GM12801 (cell line): ENCODE results near the gene FKBP9.

Experiments used
- TF ChIP-seq, protein P1 (sequence below): IDR thresholded peaks from one replicate; pipeline ENCODE4 v1.5.1; 2011; ENCODE audit warnings: control low read depth; ENCODE audit not compliant: insufficient read length; ENCODE audit errors: extremely low read depth

FKBP9 gene

DNA sequence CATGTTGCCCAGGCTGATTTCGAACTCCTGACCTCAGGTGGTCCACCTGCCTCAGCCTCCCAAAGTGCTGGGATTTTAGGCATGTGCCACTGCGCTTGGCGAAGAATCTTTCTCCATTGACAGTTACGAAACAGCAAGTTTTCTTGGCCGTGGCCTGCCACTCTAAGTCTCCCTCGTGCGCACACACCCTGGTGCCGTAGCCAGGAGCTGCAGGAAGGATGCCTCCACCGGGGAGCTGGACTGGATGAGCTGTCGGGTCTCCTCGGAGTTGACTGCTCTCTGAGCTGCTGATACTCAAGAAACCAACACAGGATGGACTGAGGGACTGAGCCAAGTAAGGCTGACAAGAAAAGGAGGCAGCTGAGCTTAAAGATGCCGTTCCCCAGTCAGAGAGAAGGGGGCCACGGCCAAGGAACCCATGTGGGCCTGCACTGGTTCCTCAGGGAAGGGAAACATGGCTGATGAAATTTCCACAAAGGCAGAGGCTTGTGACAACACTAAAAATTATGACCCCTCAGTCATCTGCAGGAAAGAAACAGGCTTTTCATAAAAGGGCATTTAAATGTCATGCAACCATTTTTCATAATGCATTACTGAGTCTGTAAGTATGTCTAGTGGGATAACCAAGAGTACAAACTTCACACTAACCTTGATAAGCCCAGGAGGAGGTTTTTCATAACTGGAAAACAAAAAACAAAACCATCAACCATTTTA lies 27.7 kb upstream of the FKBP9 start:
- TF ChIP-seq, protein P1, sequence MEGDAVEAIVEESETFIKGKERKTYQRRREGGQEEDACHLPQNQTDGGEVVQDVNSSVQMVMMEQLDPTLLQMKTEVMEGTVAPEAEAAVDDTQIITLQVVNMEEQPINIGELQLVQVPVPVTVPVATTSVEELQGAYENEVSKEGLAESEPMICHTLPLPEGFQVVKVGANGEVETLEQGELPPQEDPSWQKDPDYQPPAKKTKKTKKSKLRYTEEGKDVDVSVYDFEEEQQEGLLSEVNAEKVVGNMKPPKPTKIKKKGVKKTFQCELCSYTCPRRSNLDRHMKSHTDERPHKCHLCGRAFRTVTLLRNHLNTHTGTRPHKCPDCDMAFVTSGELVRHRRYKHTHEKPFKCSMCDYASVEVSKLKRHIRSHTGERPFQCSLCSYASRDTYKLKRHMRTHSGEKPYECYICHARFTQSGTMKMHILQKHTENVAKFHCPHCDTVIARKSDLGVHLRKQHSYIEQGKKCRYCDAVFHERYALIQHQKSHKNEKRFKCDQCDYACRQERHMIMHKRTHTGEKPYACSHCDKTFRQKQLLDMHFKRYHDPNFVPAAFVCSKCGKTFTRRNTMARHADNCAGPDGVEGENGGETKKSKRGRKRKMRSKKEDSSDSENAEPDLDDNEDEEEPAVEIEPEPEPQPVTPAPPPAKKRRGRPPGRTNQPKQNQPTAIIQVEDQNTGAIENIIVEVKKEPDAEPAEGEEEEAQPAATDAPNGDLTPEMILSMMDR = no peak

DNA sequence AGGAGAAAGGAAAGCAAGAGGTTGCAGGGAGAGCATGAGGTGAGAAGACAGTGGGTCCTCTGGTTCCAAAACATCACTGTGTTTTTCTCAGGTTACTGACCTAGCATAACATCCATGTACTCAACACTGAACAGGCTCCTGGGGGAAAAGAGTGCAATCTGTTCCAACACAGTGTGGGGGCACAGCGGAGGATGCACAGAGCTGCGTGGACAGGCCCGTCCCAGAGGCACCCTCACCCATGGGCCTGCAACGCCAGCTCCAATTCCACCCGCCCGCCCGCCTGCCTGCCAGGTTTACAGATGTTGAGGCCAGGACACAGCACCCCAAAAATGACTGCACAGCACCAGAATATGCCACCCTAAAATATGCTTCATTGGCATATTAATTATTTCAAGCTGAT lies 26.9 kb upstream of the FKBP9 start:
- TF ChIP-seq, protein P1 = no peak

DNA sequence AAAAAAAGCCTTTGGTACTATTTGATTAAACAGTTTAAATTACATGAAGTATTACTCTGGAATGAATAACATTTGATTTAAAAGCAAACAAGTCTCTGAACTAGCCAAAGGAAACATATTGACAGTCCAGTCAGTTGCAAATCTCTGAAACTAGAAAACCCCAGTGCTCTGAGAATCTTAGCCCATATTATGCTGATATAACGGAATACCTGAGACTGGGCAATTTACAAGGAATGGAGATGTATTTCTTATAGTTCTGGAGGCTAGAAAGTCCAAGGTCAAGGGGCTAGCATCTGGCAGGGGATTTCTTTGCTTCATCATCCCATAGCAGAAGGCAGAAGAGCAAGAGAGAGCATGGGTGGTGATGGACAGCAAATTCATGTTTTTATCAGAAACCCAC lies 21.7 kb upstream of the FKBP9 start:
- TF ChIP-seq, protein P1 = no peak

DNA sequence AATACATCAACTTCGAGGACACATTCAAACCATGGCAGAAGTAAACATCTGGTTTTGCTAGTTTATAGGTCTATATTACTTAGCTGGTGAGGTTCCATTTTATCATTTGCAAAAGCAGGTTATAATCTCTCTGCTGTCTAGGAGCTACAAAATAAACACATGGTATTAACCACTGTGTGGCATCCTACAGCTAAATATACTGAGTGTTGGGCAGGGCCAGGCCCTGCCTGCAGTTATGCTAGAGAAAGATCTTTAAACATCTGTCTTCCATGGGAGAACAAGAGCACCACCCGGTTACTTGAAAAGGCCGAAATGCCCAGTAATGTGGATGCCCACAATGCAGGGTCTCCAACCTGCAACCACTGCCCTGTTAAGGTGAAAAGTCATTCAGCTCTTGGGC lies 20.6 kb upstream of the FKBP9 start:
- TF ChIP-seq, protein P1 = no peak

DNA sequence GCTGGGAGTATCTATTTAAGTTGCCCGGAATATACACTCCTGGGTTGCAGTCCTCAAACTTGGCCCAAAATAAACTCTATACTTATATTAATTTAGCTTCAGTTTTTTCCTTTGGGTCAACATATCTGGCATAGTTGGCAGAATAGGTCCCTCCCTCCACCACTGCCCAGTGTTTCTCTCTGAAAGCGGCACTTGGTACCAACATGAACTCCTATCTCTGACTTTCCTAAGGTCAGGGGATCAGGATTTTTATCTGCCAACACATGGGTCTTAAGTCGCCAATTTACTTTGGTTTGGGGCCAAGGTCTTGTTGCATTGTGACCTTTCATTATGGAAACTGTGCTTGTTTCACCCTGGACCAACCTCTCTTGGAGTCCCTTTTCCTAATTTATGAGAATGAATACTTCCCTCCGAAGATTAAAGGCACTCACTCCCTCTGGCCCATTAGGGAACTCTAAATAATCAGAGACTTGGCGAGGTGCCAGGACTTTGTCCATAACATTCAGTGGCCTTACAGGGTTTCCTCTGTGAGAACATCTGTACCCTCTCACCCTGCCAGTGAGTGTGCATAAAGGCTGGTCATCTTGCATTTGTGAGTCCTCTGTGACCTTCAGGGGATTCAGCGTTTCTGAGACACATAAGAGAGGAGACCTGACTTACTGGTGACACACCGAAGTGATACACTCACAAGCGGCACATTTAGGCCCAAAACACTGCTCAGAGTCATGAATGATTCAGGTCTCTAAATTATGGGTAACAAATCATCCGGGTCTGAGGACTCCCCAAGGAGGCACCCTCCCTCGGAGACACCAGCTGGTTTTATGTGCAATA lies 19.7 kb upstream of the FKBP9 start:
- TF ChIP-seq, protein P1 = no peak

DNA sequence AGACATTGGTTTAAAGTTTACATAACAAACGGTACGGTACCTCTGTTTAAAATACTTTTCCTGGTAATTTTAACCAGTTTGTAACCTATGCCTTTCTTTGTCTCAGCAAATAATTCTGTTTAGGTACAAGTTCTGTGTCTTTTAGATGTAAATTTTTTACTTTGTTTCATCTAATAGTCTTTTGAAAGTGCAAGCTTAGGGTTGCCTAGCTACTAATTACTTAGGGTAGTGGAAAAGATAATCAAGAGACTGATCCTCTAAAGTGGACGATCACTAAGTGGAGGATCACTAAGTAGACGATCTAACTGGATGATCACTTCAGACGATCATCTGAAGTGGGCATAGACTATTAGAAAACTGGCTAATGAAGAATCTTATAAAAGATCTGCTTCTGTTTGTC lies 16.1 kb upstream of the FKBP9 start:
- TF ChIP-seq, protein P1 = no peak

DNA sequence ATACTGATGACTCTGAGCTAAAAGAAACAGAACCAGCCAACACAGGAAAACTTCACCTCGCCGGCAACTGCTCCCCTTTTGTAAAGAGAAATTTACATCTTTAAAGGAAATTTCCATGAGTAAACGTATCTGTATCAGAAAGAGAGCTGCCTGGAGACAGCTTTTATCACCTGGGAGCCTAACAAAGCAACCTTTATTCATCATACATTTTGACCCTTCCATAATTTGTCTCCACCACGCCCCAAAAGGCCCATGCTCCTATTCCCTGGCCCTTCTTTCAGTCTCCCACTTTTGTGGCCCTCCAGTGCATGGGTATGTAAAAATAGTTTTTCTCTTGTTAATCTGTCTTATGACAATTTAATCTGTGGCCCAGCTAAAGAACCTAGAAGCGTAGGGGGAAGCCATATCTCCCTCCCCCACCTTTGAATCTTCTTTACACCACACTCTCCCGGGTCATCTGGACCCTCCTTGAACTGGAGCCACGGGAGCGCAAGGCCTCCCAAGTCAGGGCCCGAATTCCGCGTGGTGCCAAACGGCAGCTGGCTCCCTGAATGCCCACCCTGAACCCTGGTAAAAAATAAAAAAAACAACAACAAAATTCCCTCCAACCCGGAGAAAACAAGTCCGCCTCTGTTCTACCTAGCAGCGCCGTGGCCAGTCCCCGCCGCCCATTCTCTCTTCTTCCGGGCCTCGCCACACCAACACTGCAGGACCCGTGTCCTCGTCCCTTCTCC lies 15.4 kb upstream of the FKBP9 start:
- TF ChIP-seq, protein P1 = no peak
